Measurements from ENCODE around the gene VPS25. TPM values are rescaled to one million over a fixed set of nuclear protein-coding genes. Genes with fewer than 3 reads are reported as not detected.

The VPS25 gene
- total and polyA plus RNA-seq, 4 donors = 39.6 to 106 (median 59.5) TPM

DNA sequence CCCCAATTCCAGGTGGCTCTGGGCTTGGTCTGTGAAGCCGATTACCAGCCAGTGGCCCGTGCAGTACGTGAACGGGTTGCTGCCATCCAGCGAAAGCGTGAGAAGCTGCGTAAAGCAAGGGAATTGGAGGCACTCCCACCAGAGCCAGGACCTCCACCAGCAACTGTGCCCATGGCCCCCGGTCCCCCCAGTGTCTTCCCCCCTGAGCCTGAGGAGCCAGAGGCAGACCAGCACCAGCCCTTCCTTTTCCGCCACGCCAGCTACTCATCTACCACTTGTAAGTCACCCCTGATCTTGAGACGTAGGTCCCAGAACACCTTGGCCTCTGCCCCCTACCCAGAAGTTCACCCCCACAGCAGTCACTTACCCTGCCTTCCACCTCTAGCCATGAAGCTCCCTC is 14.0 kb downstream of the VPS25 start:
- WGBS (ENCODE audit: insufficient coverage) = 87% methylated on average over 11 of the region's 11 CpGs
- H3K4me3 ChIP-seq (ENCODE audit: low read depth, low read length) = no peak overlapping the region

DNA sequence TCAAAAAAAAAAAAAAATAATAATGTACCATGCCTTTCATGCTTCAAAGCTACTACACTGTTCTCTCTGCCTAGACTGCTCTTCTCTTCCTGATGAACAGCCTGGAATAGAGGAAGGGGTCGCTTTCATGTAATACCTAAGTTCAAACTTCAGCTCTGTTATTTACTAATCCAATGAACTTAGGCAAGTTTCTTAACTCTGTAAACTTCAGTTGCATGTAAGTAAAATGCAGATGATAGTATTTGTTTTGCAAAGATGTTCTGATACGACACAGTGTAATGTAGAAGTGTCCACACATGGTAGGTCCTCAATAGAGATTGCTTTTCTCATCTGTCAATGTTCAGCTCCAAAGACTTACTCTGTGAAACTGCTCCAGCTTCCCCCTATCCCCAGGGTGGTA is 18.7 kb downstream of the VPS25 start:
- Histone ChIP-seq H3K36me3 (ENCODE audit: control insufficient read depth, insufficient read depth, low read length) (peaks cover 18% of the 10 kb centered on the region), H3K27me3 (ENCODE audit: control insufficient read depth, insufficient read depth, low read length) (peaks cover 21% of the 10 kb centered on the region), H3K4me1 (ENCODE audit: control insufficient read depth, insufficient read depth, low read length) (no peaks in the 10 kb centered on the region), H3K4me3 (ENCODE audit: low read depth, low read length) (no peak overlapping the region), H3K9me3 (ENCODE audit: control insufficient read depth, insufficient read depth, low read length) (no peaks in the 10 kb centered on the region), H3K27ac (ENCODE audit: low read depth, low read length) (no peak overlapping the region)
- WGBS (ENCODE audit: insufficient coverage) = 100% methylated on average over 1 of the region's 2 CpGs
- DNase-seq (ENCODE audit: low read depth in 4 of 6, low spot score in 6 of 6) = no peak

More for the DNA sequence above, 14.0 kb downstream of the VPS25 start:
- H3K27me3 ChIP-seq (ENCODE audit: control insufficient read depth, insufficient read depth, low read length) = peaks cover 67% of the 10 kb centered on the region
- peaks cover 26% of the 10 kb centered on the region for H3K4me1 ChIP-seq (ENCODE audit: control insufficient read depth, insufficient read depth, low read length)
- no peak for DNase-seq (ENCODE audit: low read depth in 4 of 6, low spot score in 6 of 6)
- H3K9me3 ChIP-seq (ENCODE audit: control insufficient read depth, insufficient read depth, low read length) = no peaks in the 10 kb centered on the region
- no peaks in the 10 kb centered on the region for H3K36me3 ChIP-seq (ENCODE audit: control insufficient read depth, insufficient read depth, low read length)
- H3K27ac ChIP-seq (ENCODE audit: low read depth, low read length) = no peak overlapping the region

DNA sequence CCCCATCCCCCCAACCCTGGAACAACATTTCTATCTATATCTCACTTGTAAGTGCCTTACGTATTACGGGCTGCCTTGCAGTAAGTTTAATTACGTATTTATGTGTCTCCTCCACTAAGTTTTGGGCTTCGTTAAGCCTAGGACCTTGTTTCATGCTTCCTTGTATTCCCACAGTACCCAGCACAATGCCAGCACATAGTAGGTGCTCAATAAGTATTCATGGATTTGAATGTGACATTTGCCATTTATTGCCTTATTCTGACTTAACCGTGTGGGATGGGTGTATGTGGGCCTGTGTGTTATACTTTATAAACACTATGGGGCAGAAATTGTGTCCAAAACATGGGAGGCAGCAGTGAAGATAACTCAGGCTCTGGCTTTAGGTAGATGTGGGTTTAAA is 19.3 kb downstream of the VPS25 start:
- no peak for DNase-seq (ENCODE audit: low read depth in 4 of 6, low spot score in 6 of 6)
- Histone ChIP-seq H3K27ac (ENCODE audit: low read depth, low read length) (no peak overlapping the region), H3K4me1 (ENCODE audit: control insufficient read depth, insufficient read depth, low read length) (peaks cover 3% of the 10 kb centered on the region), H3K9me3 (ENCODE audit: control insufficient read depth, insufficient read depth, low read length) (no peaks in the 10 kb centered on the region), H3K4me3 (ENCODE audit: low read depth, low read length) (no peak overlapping the region), H3K27me3 (ENCODE audit: control insufficient read depth, insufficient read depth, low read length) (peaks cover 15% of the 10 kb centered on the region), H3K36me3 (ENCODE audit: control insufficient read depth, insufficient read depth, low read length) (peaks cover 18% of the 10 kb centered on the region)
- WGBS (ENCODE audit: insufficient coverage) = 20% methylated on average over 1 of the region's 5 CpGs

DNA sequence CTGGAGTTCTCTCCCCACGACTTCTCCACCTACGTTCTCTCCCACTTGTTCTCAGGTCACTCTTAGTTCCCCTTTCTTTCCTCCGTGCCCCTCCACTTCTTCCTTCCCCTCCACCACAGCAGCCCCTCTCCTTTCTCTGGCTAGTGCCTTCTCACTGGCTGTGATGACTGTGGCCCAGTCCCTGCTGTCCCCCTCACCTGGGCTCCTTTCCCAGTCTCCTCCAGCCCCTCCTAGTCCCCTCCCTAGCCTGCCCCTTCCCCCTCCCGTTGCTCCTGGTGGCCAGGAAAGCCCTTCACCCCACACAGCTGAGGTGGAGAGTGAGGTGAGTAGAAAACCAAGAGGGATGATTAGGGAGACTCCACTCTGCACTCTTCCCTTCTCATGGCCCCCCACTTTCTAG is 21.8 kb downstream of the VPS25 start:
- no peak for DNase-seq (ENCODE audit: low read depth in 4 of 6, low spot score in 6 of 6)
- Histone ChIP-seq H3K9me3 (ENCODE audit: control insufficient read depth, insufficient read depth, low read length) (no peaks in the 10 kb centered on the region), H3K27me3 (ENCODE audit: control insufficient read depth, insufficient read depth, low read length) (no peaks in the 10 kb centered on the region), H3K4me3 (ENCODE audit: low read depth, low read length) (no peak overlapping the region), H3K4me1 (ENCODE audit: control insufficient read depth, insufficient read depth, low read length) (peaks cover 15% of the 10 kb centered on the region), H3K36me3 (ENCODE audit: control insufficient read depth, insufficient read depth, low read length) (peaks cover 18% of the 10 kb centered on the region), H3K27ac (ENCODE audit: low read depth, low read length) (no peak overlapping the region)
- 92% methylated on average over 3 of the region's 4 CpGs for whole genome bisulfite sequencing (ENCODE audit: insufficient coverage)

DNA sequence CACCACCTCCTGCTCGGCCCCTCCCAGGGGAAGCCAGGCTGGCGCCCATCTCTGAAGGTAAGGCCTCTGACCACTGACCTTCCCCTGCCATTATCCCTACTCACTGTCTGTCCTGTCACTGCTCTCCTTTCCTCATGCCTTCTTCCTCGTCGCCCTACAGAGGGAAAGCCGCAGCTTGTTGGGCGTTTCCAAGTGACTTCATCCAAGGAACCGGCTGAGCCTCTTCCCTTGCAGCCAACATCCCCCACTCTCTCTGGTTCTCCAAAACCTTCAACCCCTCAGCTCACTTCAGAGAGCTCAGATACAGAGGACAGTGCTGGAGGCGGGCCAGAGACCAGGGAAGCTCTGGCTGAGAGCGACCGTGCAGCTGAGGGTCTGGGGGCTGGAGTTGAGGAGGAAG is 22.2 kb downstream of the VPS25 start:
- WGBS (ENCODE audit: insufficient coverage) = 89% methylated on average over 7 of the region's 10 CpGs
- Histone ChIP-seq H3K4me1 (ENCODE audit: control insufficient read depth, insufficient read depth, low read length) (peaks cover 15% of the 10 kb centered on the region), H3K27ac (ENCODE audit: low read depth, low read length) (no peak overlapping the region), H3K36me3 (ENCODE audit: control insufficient read depth, insufficient read depth, low read length) (peaks cover 18% of the 10 kb centered on the region), H3K27me3 (ENCODE audit: control insufficient read depth, insufficient read depth, low read length) (no peaks in the 10 kb centered on the region), H3K4me3 (ENCODE audit: low read depth, low read length) (no peak overlapping the region), H3K9me3 (ENCODE audit: control insufficient read depth, insufficient read depth, low read length) (no peaks in the 10 kb centered on the region)
- no peak for DNase-seq (ENCODE audit: low read depth in 4 of 6, low spot score in 6 of 6)

DNA sequence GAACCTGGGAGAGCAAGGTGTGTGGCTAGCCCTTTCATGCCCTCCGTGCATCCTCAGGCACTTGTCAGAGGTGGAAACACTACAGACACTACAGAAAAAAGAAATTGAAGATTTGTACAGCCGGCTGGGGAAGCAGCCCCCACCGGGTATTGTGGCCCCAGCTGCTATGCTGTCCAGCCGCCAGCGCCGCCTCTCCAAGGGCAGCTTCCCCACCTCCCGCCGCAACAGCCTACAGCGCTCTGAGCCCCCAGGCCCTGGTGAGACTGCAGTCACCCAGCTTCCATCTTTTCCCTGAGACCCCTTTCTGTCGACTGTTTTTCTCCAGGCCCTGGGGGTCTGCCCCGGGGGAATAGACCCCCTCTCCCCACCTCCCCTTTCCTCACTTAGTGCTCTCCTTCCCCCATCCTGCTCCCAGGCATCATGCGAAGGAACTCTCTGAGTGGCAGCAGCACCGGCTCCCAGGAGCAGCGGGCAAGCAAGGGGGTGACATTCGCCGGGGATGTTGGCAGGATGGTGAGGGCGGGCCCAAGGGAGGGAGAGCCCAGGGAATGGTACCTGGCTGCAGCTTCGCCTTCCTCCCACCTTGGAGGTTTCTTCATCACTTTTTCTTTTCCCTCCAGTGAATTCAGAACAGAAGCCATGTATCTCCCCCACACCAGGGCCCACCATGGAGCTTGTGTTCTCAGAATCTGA is 23.0 kb downstream of the VPS25 start:
- Histone ChIP-seq H3K4me3 (ENCODE audit: low read depth, low read length) (no peak overlapping the region), H3K36me3 (ENCODE audit: control insufficient read depth, insufficient read depth, low read length) (peaks cover 18% of the 10 kb centered on the region), H3K27ac (ENCODE audit: low read depth, low read length) (no peak overlapping the region), H3K9me3 (ENCODE audit: control insufficient read depth, insufficient read depth, low read length) (no peaks in the 10 kb centered on the region), H3K27me3 (ENCODE audit: control insufficient read depth, insufficient read depth, low read length) (no peaks in the 10 kb centered on the region), H3K4me1 (ENCODE audit: control insufficient read depth, insufficient read depth, low read length) (peaks cover 15% of the 10 kb centered on the region)
- no peak for DNase-seq (ENCODE audit: low read depth in 4 of 6, low spot score in 6 of 6)
- 93% methylated on average over 10 of the region's 18 CpGs for WGBS (ENCODE audit: insufficient coverage)

DNA sequence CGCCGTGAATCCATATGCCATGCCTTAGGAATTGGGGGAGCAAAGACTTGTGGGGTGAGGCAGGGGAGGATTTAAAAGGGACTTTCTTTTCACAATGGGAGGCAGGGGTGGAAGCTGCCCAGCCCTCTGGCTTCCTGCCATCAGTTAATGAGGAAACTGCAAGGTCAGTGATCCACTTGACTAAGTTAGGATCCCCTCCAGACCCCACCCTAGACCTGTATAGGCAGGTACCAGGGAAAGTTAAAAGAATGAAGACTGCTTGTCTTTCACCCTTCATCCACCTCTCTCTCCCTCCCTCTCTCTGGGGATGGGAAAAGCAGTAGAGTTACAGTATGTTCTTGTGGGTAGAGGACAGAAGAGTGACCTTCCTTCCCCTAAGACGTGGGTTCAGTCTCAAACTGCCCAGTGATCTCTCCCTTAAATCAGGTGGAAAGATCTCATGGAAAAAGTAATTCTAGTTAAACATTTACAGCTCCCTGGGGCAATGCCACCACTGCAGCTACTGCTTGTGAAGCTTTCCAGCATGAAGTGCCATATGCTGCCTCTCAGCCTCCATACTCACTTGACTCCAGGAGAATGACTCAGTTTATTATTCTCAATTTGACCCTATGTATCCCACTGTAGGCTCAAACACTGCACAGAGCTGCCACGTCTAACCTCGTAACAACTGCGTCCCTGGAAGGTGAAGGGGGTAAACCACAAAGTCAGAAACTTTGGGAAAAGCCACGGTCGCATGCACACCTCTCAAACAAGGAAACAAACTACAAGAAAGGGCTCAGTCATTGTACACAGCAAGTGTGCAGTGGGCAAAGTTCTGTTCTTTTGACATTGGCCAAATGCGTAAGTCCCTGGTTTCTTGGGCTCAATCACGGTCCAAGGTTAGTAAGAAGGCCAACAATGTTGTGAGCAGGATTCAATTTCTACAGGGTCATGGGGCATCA is 24.1 kb downstream of the VPS25 start:
- no peaks in the 10 kb centered on the region for H3K27me3 ChIP-seq (ENCODE audit: control insufficient read depth, insufficient read depth, low read length)
- H3K4me3 ChIP-seq (ENCODE audit: low read depth, low read length) = peak overlapping the region; percentile 99
- H3K27ac ChIP-seq (ENCODE audit: low read depth, low read length) = no peak overlapping the region
- H3K36me3 ChIP-seq (ENCODE audit: control insufficient read depth, insufficient read depth, low read length) = peaks cover 18% of the 10 kb centered on the region
- no peak for DNase-seq (ENCODE audit: low read depth in 4 of 6, low spot score in 6 of 6)
- H3K4me1 ChIP-seq (ENCODE audit: control insufficient read depth, insufficient read depth, low read length) = peaks cover 15% of the 10 kb centered on the region
- WGBS (ENCODE audit: insufficient coverage) = 79% methylated on average over 6 of the region's 10 CpGs
- H3K9me3 ChIP-seq (ENCODE audit: control insufficient read depth, insufficient read depth, low read length) = no peaks in the 10 kb centered on the region

DNA sequence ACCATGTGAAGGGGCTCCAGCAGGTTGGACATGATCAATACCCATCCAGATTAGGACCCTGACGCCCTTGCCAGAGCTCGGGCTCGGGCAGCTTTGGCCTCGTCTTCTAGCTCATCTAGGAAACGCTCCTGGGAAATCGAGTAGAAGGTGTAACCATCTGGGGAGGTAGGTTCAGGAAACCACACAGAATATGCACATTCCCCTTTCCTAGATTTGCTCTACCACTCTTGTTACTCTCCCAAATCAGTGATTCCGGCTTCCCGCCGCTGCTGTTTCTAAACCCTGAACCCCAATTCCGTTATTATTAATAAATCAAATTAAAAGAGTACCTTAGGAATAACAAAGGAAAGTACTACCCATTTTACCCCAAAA is 24.7 kb downstream of the VPS25 start:
- no peak for DNase-seq (ENCODE audit: low read depth in 4 of 6, low spot score in 6 of 6)
- H3K4me1 ChIP-seq (ENCODE audit: control insufficient read depth, insufficient read depth, low read length) = peaks cover 15% of the 10 kb centered on the region
- H3K36me3 ChIP-seq (ENCODE audit: control insufficient read depth, insufficient read depth, low read length) = peaks cover 18% of the 10 kb centered on the region
- WGBS (ENCODE audit: insufficient coverage) = 43% methylated on average over 1 of the region's 10 CpGs
- H3K4me3 ChIP-seq (ENCODE audit: low read depth, low read length) = peak overlapping the region; percentile 99
- peak overlapping the region; percentile 61 for H3K27ac ChIP-seq (ENCODE audit: low read depth, low read length)
- no peaks in the 10 kb centered on the region for H3K9me3 ChIP-seq (ENCODE audit: control insufficient read depth, insufficient read depth, low read length)
- H3K27me3 ChIP-seq (ENCODE audit: control insufficient read depth, insufficient read depth, low read length) = no peaks in the 10 kb centered on the region

DNA sequence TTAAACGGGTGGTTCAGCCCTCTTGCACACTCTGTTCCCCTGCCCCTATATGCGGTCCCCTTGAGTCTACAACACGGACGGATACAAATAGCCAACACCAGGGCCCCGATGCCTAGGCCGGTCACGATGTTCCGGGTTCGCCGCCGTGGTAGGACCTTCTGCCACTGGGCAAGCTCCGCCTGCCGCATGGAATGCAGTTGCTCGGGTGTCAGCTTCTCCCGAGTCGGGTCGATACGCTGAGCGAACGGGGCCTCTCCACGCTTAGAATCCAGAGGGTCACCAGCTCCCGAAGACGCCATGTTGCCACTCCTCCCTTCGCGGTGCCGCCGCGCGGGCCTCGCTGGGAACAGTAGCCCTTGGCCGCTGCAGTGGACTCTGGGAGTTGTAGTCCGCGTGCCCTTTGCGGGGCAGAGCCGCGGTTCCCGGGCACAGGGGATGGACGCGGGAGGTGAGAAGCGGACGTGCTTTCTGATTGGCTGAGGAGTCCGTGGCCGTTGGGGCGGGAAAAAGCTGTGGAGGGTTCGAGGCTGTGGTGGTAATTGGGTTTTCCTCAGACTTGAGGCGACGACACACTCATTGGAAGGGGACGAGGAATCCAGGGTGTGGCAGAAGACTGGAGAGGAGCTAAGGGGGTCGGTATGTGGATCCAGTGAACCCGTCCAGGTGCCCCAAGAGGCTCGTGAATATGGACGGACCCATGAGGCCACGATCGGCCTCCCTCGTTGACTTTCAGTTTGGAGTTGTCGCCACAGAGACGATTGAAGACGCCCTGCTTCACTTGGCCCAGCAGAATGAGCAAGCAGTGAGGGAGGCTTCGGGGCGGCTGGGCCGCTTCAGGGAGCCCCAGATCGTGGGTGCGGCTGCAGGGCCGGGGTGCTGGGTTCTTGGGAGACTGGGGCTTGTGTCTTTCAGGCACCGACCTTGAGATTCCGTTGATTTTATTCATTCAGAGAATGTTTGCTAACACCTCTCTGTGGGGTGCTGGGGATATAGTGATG is 25.4 kb downstream of the VPS25 start, which contains the start of the genes CNTD1 and COA3:
TSS of gene CNTD1 (plus strand) at position 479 of the 998 bp plus-strand sequence. CDS start at position 686, 207 bp downstream.
TSS of gene COA3 (minus strand) at position 322 of the 998 bp plus-strand sequence. CDS start at position 299, 23 bp downstream.
- peaks cover 18% of the 10 kb centered on the region for H3K36me3 ChIP-seq (ENCODE audit: control insufficient read depth, insufficient read depth, low read length)
- WGBS (ENCODE audit: insufficient coverage) = 25% methylated on average over 66 of the region's 66 CpGs
- DNase-seq (ENCODE audit: low read depth in 4 of 6, low spot score in 6 of 6) = peak; percentile 63 to 96 (median 72)
- peak within 1 kb of the TSS; percentile 61 for H3K27ac ChIP-seq (ENCODE audit: low read depth, low read length)
- H3K27me3 ChIP-seq (ENCODE audit: control insufficient read depth, insufficient read depth, low read length) = no peaks in the 10 kb centered on the region
- H3K4me3 ChIP-seq (ENCODE audit: low read depth, low read length) = peak within 1 kb of the TSS; percentile 99
- H3K9me3 ChIP-seq (ENCODE audit: control insufficient read depth, insufficient read depth, low read length) = no peaks in the 10 kb centered on the region
- H3K4me1 ChIP-seq (ENCODE audit: control insufficient read depth, insufficient read depth, low read length) = peaks cover 15% of the 10 kb centered on the region
